Hepatocyte (in vitro differentiated cells): ENCODE measurements around the gene OR2T5.
"Not testable (repeated sequence)": the region's sequence is repeated elsewhere in the genome, so short reads cannot be mapped to it uniquely, and the experiment has no call there.

Experiments used
- EZH2 ChIP-seq: fragments of 200-600 bp; sonication (generic); IDR thresholded peaks from 2 replicates; pipeline ENCODE4 v1.6.1; 2016; ENCODE audit warnings: antibody characterized with exemption, mild to moderate bottlenecking, borderline replicate concordance
- EZH2phosphoT487 ChIP-seq: fragments of 200-600 bp; sonication (generic); IDR thresholded peaks from one replicate; pipeline ENCODE4 v1.6.1; 2018; ENCODE audit warnings: antibody characterized with exemption, mild to moderate bottlenecking, low read depth, moderate library complexity; ENCODE audit not compliant: unreplicated experiment, severe bottlenecking
- TF ChIP-seq, protein P1 (sequence below): fragments of 200-600 bp; sonication (generic); IDR thresholded peaks from 2 replicates; pipeline ENCODE4 v1.5.1; 2016; ENCODE audit warnings: antibody characterized with exemption, mild to moderate bottlenecking; ENCODE audit not compliant: poor library complexity

DNA sequence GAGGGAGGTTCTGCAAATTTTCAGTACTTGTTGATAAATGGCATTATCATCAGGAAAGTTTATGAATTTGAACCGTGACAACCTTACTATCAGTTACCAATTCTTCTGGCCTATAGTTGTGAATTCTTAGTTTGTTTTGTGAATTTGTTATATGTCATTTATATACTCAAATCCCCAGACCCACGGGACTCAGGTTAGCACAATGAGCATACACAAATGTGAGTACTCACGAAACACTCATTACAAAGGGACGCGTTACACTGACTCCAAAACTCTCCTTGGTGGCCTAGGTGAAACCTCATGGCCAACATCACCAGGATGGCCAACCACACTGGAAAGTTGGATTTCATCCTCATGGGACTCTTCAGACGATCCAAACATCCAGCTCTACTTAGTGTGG, at the start of gene OR2T5:
- TF ChIP-seq, protein P1, sequence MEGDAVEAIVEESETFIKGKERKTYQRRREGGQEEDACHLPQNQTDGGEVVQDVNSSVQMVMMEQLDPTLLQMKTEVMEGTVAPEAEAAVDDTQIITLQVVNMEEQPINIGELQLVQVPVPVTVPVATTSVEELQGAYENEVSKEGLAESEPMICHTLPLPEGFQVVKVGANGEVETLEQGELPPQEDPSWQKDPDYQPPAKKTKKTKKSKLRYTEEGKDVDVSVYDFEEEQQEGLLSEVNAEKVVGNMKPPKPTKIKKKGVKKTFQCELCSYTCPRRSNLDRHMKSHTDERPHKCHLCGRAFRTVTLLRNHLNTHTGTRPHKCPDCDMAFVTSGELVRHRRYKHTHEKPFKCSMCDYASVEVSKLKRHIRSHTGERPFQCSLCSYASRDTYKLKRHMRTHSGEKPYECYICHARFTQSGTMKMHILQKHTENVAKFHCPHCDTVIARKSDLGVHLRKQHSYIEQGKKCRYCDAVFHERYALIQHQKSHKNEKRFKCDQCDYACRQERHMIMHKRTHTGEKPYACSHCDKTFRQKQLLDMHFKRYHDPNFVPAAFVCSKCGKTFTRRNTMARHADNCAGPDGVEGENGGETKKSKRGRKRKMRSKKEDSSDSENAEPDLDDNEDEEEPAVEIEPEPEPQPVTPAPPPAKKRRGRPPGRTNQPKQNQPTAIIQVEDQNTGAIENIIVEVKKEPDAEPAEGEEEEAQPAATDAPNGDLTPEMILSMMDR: not testable (repeated sequence)
- TF ChIP-seq EZH2phosphoT487, EZH2: not testable (repeated sequence)
